ENCODE measurements around the gene PLAAT1. TPM values are rescaled to one million over a fixed set of nuclear protein-coding genes. Genes with fewer than 3 reads are reported as not detected.

PLAAT1 gene
- total and polyA plus RNA-seq, 5 donors from 2014 or later: not detected

GRCh38 chr3:193297421-193297820, 56.4 kb downstream of the PLAAT1 start:
- no peaks in the 10 kb centered on the region for H3K4me1 Mint-ChIP-seq
- Histone ChIP-seq H3K27me3 (ENCODE audit: control insufficient read depth, insufficient read depth, low read length) (no peaks in the 10 kb centered on the region), H3K4me3 (ENCODE audit: low read depth, low read length) (no peak overlapping the region), H3K4me1 (ENCODE audit: control insufficient read depth, insufficient read depth, low read length, poor library complexity, severe bottlenecking) (no peaks in the 10 kb centered on the region), H3K27ac (ENCODE audit: insufficient read depth, low read length, poor library complexity, severe bottlenecking) (no peak overlapping the region), H3K36me3 (ENCODE audit: control insufficient read depth, insufficient read depth, low read length) (no peaks in the 10 kb centered on the region), H3K9me3 (ENCODE audit: control insufficient read depth in 2 of 2, low read length in 2 of 2) (no peaks in the 10 kb centered on the region)
- ATAC-seq (ENCODE audit: low read depth in 2 of 2) (no peak), DNase-seq (no peak)
- no peak overlapping the region for H3K27ac Mint-ChIP-seq
- no peaks in the 10 kb centered on the region for H3K27me3 Mint-ChIP-seq
- no peaks in the 10 kb centered on the region for H3K36me3 Mint-ChIP-seq
- H3K4me3 Mint-ChIP-seq: no peak overlapping the region
- peaks cover 0 to 11% (median 3%) of the 10 kb centered on the region in 7 donors for H3K9me3 Mint-ChIP-seq

- no peaks in the 10 kb centered on the region for H3K4me1 ChIP-seq (ENCODE audit: control insufficient read depth, insufficient read depth, low read length, poor library complexity, severe bottlenecking)
- no peak overlapping the region for H3K4me3 ChIP-seq (ENCODE audit: low read depth, low read length)
- no peaks in the 10 kb centered on the region for H3K27me3 Mint-ChIP-seq
- no peak overlapping the region for H3K27ac ChIP-seq (ENCODE audit: insufficient read depth, low read length, poor library complexity, severe bottlenecking)
- H3K27me3 ChIP-seq (ENCODE audit: control insufficient read depth, insufficient read depth, low read length): no peaks in the 10 kb centered on the region
- H3K36me3 Mint-ChIP-seq: no peaks in the 10 kb centered on the region
- H3K27ac Mint-ChIP-seq: no peak overlapping the region
- no peaks in the 10 kb centered on the region for H3K9me3 ChIP-seq (ENCODE audit: control insufficient read depth in 2 of 2, low read length in 2 of 2)
- H3K36me3 ChIP-seq (ENCODE audit: control insufficient read depth, insufficient read depth, low read length): no peaks in the 10 kb centered on the region
- ATAC-seq (ENCODE audit: low read depth in 2 of 2) (no peak), DNase-seq (no peak)
- H3K9me3 Mint-ChIP-seq: peaks cover 0 to 6% (median 0%) of the 10 kb centered on the region in 7 donors
- H3K4me3 Mint-ChIP-seq: no peak overlapping the region
- H3K4me1 Mint-ChIP-seq: no peaks in the 10 kb centered on the region
Observed at GRCh38 chr3:193301433-193301832, 60.4 kb downstream of the PLAAT1 start.

GRCh38 chr3:193305356-193305755, 64.3 kb downstream of the PLAAT1 start:
- peaks cover 0 to 4% (median 0%) of the 10 kb centered on the region in 7 donors for H3K9me3 Mint-ChIP-seq

GRCh38 chr3:193310914-193311723, 70.1 kb downstream of the PLAAT1 start:
- Histone ChIP-seq H3K4me3 (ENCODE audit: low read depth, low read length) (no peak overlapping the region), H3K36me3 (ENCODE audit: control insufficient read depth, insufficient read depth, low read length) (no peaks in the 10 kb centered on the region), H3K27me3 (ENCODE audit: control insufficient read depth, insufficient read depth, low read length) (peaks cover 2% of the 10 kb centered on the region), H3K27ac (ENCODE audit: insufficient read depth, low read length, poor library complexity, severe bottlenecking) (no peak overlapping the region), H3K9me3 (ENCODE audit: control insufficient read depth in 2 of 2, low read length in 2 of 2) (no peaks in the 10 kb centered on the region), H3K4me1 (ENCODE audit: control insufficient read depth, insufficient read depth, low read length, poor library complexity, severe bottlenecking) (no peaks in the 10 kb centered on the region)
- Mint-ChIP-seq H3K27me3 (peaks cover 5% of the 10 kb centered on the region), H3K36me3 (no peaks in the 10 kb centered on the region), H3K4me1 (no peaks in the 10 kb centered on the region), H3K4me3 (no peak overlapping the region), H3K27ac (no peak overlapping the region), H3K9me3 (peaks cover 0 to 4% (median 0%) of the 10 kb centered on the region in 7 donors)
- ATAC-seq (ENCODE audit: low read depth in 2 of 2): no peak
- DNase-seq: no peak

More at GRCh38 chr3:193305356-193305755, 64.3 kb downstream of the PLAAT1 start:
- Histone ChIP-seq H3K36me3 (ENCODE audit: control insufficient read depth, insufficient read depth, low read length) (no peaks in the 10 kb centered on the region), H3K4me3 (ENCODE audit: low read depth, low read length) (no peak overlapping the region), H3K4me1 (ENCODE audit: control insufficient read depth, insufficient read depth, low read length, poor library complexity, severe bottlenecking) (no peaks in the 10 kb centered on the region), H3K27me3 (ENCODE audit: control insufficient read depth, insufficient read depth, low read length) (peaks cover 2% of the 10 kb centered on the region), H3K9me3 (ENCODE audit: control insufficient read depth in 2 of 2, low read length in 2 of 2) (no peaks in the 10 kb centered on the region), H3K27ac (ENCODE audit: insufficient read depth, low read length, poor library complexity, severe bottlenecking) (no peak overlapping the region)
- no peaks in the 10 kb centered on the region for H3K27me3 Mint-ChIP-seq
- no peak for DNase-seq
- H3K27ac Mint-ChIP-seq: no peak overlapping the region
- no peaks in the 10 kb centered on the region for H3K4me1 Mint-ChIP-seq
- H3K4me3 Mint-ChIP-seq: no peak overlapping the region
- no peak for ATAC-seq (ENCODE audit: low read depth in 2 of 2)
- H3K36me3 Mint-ChIP-seq: no peaks in the 10 kb centered on the region

- Mint-ChIP-seq H3K27ac (no peak overlapping the region), H3K4me1 (no peaks in the 10 kb centered on the region), H3K27me3 (peaks cover 5% of the 10 kb centered on the region), H3K9me3 (peaks cover 0 to 4% (median 0%) of the 10 kb centered on the region in 7 donors), H3K36me3 (no peaks in the 10 kb centered on the region), H3K4me3 (no peak overlapping the region)
- DNase-seq: no peak
- H3K36me3 ChIP-seq (ENCODE audit: control insufficient read depth, insufficient read depth, low read length): no peaks in the 10 kb centered on the region
- H3K4me1 ChIP-seq (ENCODE audit: control insufficient read depth, insufficient read depth, low read length, poor library complexity, severe bottlenecking): no peaks in the 10 kb centered on the region
- ATAC-seq (ENCODE audit: low read depth in 2 of 2): no peak
- no peak overlapping the region for H3K27ac ChIP-seq (ENCODE audit: insufficient read depth, low read length, poor library complexity, severe bottlenecking)
- no peak overlapping the region for H3K4me3 ChIP-seq (ENCODE audit: low read depth, low read length)
- no peaks in the 10 kb centered on the region for H3K9me3 ChIP-seq (ENCODE audit: control insufficient read depth in 2 of 2, low read length in 2 of 2)
- peaks cover 2% of the 10 kb centered on the region for H3K27me3 ChIP-seq (ENCODE audit: control insufficient read depth, insufficient read depth, low read length)
Observed at GRCh38 chr3:193313061-193313958, 72.3 kb downstream of the PLAAT1 start.

- Histone ChIP-seq H3K36me3 (ENCODE audit: control insufficient read depth, insufficient read depth, low read length) (no peaks in the 10 kb centered on the region), H3K4me1 (ENCODE audit: control insufficient read depth, insufficient read depth, low read length, poor library complexity, severe bottlenecking) (no peaks in the 10 kb centered on the region), H3K9me3 (ENCODE audit: control insufficient read depth in 2 of 2, low read length in 2 of 2) (no peaks in the 10 kb centered on the region), H3K27me3 (ENCODE audit: control insufficient read depth, insufficient read depth, low read length) (peaks cover 2% of the 10 kb centered on the region), H3K27ac (ENCODE audit: insufficient read depth, low read length, poor library complexity, severe bottlenecking) (no peak overlapping the region), H3K4me3 (ENCODE audit: low read depth, low read length) (no peak overlapping the region)
- peaks cover 0 to 4% (median 0%) of the 10 kb centered on the region in 7 donors for H3K9me3 Mint-ChIP-seq
- H3K36me3 Mint-ChIP-seq: no peaks in the 10 kb centered on the region
- peaks cover 5% of the 10 kb centered on the region for H3K27me3 Mint-ChIP-seq
- no peak for DNase-seq
- no peak overlapping the region for H3K4me3 Mint-ChIP-seq
- H3K4me1 Mint-ChIP-seq: no peaks in the 10 kb centered on the region
- no peak for ATAC-seq (ENCODE audit: low read depth in 2 of 2)
- H3K27ac Mint-ChIP-seq: no peak overlapping the region
Observed at GRCh38 chr3:193314161-193314560, 73.1 kb downstream of the PLAAT1 start.

GRCh38 chr3:193317682-193318300, 76.8 kb downstream of the PLAAT1 start:
- no peak overlapping the region for H3K27ac Mint-ChIP-seq
- H3K9me3 Mint-ChIP-seq: peaks cover 0 to 4% (median 0%) of the 10 kb centered on the region in 7 donors
- H3K4me1 Mint-ChIP-seq: no peaks in the 10 kb centered on the region
- H3K4me3 Mint-ChIP-seq: no peak overlapping the region
- no peaks in the 10 kb centered on the region for H3K36me3 ChIP-seq (ENCODE audit: control insufficient read depth, insufficient read depth, low read length)
- no peaks in the 10 kb centered on the region for H3K9me3 ChIP-seq (ENCODE audit: control insufficient read depth in 2 of 2, low read length in 2 of 2)
- H3K36me3 Mint-ChIP-seq: no peaks in the 10 kb centered on the region
- no peaks in the 10 kb centered on the region for H3K4me1 ChIP-seq (ENCODE audit: control insufficient read depth, insufficient read depth, low read length, poor library complexity, severe bottlenecking)
- DNase-seq: no peak
- ATAC-seq (ENCODE audit: low read depth in 2 of 2): no peak
- H3K27me3 Mint-ChIP-seq: no peaks in the 10 kb centered on the region
- no peak overlapping the region for H3K4me3 ChIP-seq (ENCODE audit: low read depth, low read length)
- H3K27ac ChIP-seq (ENCODE audit: insufficient read depth, low read length, poor library complexity, severe bottlenecking): no peak overlapping the region
- no peaks in the 10 kb centered on the region for H3K27me3 ChIP-seq (ENCODE audit: control insufficient read depth, insufficient read depth, low read length)
